GM21717 (cell line): Measurements from ENCODE around the gene SMARCA2.

Experiments
- ATAC-seq: cut with Tn5 transposase; IDR thresholded peaks from one replicate; pipeline ENCODE4 v1.9.1; 2021; ENCODE audit warnings: mild to moderate bottlenecking, moderate library complexity; ENCODE audit not compliant: unreplicated experiment

SMARCA2 gene

DNA sequence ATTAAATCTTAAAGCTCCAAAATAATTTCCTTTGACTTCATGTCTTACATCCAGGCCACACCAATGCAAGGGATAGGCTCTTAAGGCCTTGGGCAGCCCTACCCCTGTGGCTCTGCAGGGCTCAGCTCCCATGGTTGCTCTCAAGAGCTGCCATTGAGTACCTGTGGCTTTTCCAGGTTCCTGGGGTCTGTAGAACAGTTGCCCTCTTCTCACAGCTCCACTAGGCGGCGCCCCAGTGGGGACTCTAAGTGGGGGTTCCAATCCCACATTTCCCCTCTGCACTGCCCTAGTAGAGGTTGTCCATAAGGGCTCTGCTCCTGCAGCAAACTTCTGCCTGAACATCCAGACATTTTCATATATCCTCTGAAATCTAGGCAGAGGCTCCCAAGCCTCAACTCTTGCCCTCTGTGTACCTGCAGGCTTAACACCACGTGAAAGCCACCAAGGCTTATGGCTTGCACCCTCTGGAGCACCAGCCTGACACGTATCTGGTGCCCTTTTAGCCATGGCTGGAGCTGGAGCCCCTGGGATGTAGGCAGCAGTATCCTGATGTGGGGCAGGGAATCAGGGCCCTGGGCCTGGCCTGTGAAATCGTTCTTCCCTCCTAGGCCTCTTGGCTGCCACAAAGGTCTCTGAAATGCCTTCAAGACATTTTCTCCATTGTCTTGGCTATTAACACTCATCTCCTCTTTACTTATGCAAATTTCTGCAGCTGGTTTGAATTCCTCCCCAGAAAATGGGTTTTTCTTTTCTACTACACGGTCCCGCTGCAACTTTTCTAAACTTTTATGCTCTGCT, 185.1 kb downstream of the SMARCA2 start:
- no peak for ATAC-seq

DNA sequence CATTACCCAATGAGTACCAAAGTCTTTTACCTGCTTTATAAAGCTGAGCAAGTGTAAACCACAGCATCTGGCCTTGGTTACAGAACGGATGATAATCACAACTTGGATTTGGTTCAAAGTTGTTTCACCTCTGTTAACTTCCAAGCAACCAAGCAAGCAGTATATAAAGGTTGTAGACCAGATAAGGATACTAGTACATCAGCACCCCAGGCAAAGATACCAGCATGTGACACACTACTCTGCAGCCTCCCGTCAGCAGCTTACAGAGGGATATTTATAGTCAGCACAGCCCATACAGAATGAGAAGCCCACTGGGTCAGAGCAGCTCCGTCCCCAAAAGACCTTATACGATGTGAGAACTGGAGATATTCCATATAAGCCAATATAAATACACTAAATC, 193.3 kb downstream of the SMARCA2 start:
- no peak for ATAC-seq

DNA sequence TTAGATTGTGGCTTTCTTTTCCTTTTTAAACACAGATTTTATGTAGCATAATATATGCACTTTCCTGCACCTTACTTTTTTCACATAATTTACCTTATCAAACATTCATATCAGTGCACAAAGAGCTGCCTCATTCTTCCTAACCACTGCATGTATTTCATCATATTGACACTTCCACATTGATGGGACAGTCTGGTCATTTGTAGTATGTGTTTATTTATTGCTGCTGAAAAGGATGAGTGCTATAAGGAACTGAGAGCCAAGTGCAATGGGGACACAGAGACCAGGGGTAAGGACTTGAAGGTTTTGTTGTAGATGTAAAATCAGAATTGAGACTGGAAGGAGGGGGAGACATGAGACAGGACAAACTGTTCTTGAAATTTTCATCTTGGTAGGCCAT, 193.8 kb downstream of the SMARCA2 start:
- no peak for ATAC-seq

DNA sequence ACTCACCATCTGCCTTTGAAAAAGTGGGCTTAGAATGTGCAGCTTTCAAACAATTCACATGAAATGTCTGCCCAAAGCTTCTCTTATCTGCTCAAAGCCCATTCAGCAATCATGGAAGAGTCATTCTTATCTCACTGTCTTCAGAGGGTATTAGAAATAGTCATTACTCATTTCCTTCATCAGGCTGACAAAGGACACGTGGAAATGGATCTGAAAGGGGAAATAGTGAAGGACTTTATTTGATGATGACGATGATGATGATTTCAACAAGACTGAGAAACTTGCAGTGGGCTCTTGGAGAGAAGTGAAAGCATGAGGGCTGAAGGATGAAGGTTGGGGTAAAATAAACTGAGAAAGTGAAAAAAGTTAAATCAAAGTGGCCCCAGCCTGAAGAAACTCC, 194.3 kb downstream of the SMARCA2 start:
- no peak for ATAC-seq

DNA sequence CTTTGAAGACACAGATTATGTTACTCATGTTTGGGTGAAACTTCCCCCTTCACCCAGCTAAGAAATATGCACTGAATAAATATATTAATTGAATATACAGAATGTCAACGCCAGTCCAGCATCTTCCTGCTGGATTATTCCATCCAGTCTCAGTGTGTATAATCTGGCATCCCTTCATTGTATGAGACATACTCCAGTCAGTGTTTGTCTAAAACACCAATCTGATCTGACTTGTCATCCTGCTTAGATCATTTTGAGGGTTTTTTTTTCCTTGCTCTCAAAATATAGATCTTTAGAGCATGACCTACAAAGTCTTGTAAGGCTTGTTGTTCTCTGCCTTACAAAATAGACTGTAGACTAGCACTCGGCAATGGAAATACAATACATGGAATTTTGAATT, 195.1 kb downstream of the SMARCA2 start:
- no peak for ATAC-seq

DNA sequence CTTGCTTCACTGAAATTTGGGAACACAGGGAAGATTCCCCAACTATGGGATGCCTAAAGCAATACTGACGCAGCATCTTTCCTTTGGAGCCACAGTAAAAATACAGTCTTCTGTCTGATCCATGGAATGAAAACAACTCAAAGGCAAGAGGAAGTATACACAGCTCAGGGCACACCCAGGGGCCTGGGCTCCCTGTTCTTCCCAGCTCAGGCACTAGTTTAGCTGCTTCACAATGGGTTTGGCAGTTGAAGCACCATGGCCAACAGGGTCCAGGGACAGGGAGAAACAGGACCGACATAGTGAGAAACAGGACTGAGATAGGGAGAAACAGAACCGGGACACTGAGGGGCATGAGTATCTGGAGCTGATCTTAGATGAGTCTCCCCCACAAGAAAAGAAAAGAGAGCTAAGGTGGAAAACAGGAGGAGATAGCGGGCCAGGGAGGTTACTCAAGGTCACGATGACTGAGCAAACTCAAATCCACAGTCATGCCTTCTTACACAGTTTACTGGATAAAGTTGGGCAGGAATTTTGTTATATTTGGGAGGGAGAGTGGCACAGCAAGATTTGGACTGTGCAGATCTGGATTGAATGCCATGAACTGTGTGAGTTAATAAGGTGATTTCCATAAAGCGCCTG, 198.8 kb downstream of the SMARCA2 start:
- no peak for ATAC-seq

DNA sequence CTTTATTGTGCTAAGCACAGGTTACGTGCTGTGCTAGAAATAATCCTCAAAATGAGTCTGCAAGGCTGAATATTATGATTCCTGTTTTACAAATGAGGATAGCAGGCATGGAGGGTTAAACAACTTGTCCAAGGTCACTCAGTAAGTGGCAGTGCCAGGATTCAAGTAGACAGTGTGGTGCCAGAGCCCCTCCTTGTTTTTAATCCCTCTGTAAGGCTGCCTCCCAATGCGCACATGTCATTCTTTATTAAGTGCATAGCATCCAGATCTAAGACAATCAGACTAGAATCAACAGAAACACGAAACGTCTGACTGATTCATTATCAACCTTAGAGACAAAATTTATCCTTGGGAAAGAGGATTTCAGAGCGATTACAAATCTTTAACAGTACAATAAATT, 199.6 kb downstream of the SMARCA2 start:
- no peak for ATAC-seq

DNA sequence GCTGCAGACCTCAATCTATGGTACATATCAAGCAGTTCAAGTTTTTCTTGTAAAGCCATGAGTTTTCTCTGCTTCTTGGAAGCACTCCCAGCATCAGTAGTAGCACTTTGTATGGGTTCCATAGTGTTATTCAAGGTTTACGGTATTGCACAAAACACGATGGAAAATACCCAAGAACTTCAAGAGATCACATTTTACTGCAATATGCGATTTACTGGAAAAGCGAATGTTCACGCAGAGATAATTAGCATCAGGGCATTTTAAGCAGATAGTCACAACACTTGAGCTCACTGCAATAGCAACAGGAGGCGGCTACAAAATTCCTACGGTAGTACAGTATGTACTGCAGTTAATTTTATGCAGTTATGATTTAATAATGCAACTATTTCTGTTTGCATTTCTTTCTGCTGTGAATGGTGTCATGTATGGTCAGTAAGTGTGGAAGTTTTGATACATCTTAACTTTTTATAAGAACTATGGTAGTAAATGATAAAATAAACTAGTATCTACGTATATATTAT, 200.8 kb downstream of the SMARCA2 start:
- ATAC-seq, result no peak

DNA sequence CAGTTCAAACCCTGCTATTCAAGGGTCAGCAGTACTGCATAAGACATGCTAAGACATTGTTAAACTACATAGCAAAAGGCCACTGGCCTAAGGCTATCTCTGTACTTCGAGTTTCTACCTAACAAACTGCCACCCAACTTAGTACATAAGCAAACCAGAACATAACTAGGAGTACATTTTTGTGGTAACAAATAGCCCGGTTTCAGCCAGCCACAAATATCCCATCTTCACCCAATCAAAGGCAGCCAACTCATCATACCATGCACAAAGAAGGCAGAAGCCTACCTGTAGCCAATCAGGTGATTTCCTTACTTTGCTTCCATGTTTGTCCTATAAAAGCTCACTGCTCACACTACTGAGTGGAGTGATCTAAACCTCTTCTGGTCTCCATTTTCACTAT, 201.4 kb downstream of the SMARCA2 start:
- ATAC-seq, result no peak

DNA sequence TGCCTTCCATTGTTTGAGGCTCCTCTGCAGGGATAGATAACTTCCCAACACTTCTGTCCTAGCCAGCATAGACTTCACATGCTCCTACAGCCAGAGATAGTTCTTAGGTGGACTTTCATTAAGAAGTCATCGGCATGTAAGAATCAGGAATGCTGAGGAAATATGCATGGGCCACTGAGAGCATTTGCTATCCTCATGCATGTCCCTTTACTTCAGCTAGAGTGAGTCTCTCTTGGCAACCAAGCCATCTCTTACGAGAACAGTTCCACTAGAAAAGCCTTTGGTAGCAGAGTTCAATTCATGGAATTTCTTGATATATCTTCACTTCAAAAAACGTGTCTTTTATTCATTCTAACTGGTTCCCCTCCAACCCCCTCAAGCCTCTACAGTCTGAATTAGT, 202.4 kb downstream of the SMARCA2 start:
- ATAC-seq, result no peak

DNA sequence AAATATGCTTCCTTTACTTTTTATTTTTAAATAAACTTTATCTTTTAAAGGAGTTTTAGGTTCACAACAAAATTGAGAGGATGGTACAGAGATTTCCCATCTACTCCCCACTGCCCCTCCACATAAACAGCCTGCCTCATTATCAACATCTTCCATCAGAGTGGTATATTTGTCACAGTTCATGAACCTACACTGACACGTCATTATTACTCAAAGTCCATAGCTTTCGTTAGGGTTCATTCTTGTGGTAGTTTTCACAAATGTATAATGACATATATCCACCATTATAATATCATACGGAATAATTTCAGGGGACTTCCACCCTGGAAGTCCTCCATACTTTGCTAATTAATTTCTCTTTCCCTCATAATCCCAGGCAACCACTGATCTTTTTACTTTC, 204.9 kb downstream of the SMARCA2 start:
- ATAC-seq, result no peak

DNA sequence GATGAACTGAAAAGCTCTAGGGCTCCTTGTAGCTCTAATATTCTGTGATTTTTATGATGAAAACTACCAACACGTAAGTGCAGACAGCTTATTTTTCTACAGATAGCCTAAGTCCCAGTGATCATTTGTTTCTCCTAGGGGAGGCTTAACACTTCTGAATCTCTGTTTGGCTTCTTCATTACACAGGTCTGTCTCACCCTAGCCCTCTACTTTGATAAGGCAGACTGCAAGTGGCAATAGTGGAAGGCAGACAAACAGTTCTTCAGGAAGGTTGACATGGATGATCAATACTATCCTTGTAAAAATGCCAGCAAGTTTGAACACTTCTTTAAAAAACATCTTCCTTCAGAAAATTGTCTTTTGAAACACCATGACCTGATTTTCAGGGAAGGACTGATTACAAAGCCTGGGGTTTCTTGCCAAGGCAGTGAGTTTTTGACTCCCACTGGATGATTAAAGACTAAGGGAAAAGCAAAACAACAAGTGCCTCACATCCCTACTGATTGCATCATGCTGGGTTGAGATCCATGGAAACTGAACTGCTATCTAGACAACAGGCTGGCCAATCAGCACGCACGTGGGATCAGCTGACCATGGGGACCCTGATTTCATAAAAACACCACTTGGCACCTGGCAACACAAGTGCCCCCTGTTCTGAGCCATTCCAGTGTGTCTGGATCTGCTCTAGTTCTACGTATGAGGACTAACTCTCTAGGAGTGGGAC, 212.2 kb downstream of the SMARCA2 start:
- no peak for ATAC-seq

DNA sequence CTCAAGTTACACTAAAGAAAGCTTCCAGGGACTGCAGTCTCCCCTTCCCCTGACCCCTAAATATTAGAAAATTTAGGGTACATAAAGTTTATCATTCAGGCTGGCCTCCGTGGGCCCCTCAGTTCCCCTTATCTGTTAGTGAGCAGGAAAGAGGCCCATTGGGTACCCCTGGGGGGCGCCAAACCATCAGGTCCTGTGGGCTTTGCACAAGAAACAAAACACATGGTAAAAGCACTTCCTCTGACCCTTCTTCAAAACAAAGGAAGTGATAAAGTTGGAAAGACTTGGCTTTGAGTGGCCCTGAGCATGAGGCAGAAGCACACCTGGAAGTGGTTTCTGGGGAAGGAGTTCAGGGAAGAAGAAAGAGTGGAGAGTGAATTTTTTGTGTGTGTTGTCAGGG, 213.0 kb downstream of the SMARCA2 start:
- ATAC-seq, result no peak

DNA sequence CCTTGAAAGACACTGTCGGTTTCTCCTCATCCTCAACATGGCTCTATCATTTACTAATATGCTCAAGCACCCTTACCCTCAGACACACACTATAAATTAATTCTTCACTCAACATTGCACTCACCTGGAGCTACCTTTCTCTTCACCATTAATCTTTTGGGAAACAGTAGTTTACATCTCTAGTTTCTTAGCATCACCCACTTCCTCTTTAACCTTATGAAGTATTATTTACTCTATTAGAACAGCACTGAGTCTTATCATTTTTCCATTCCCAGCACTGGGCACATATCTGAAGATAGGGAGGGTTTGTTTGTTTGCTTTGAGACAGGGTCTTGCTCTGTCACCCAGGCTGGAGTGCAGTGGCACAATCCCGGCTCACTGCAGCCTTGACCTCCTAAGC, 213.5 kb downstream of the SMARCA2 start:
- ATAC-seq, result no peak

DNA sequence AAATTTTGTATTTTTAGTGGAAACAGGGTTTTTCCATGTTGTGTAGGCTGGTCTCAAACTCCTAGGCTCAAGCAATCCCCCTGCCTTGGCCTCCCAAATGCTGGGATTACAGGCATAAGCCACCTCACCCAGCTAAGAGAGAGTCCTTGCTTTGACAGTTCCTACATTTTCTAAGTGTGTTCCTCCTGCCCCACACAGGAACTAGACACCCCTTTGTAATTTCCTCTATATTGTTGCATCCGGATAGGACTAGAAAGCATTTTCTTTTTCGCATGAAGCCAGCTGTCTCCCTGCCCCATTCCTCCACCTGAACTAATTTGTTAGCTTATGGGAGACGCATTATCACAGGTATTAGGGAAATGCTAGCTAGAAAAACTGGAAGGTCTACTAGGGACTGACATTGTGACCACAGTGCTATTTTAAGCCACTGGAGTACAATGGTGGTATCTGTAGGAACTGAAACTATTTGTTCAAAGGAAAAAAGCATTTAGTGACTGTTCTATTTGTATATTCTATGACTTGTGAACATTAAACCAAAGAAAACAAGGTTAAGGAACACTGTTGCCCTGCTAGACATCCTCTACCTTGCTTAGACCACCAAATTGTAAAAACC, 214.1 kb downstream of the SMARCA2 start:
- peak; percentile 86 for ATAC-seq

DNA sequence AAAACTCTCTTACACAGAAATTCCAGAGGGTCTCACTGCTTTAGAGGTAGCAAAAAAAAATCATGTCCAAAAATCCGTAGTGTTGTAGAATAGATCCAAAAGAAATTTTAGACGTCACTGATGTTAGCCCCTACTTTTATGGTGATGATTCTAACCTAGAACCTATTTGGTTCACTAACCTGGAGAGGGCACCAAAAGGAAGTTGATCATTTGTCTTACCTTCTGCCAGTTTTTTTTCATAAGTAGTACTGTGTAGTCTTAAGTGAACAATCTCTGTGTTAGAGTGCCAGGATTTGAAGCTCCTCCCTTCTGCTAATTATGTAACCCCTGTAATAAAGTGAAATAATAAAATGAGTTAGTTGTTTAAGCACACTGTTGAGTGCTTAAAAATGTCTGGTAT, 215.2 kb downstream of the SMARCA2 start:
- no peak for ATAC-seq

DNA sequence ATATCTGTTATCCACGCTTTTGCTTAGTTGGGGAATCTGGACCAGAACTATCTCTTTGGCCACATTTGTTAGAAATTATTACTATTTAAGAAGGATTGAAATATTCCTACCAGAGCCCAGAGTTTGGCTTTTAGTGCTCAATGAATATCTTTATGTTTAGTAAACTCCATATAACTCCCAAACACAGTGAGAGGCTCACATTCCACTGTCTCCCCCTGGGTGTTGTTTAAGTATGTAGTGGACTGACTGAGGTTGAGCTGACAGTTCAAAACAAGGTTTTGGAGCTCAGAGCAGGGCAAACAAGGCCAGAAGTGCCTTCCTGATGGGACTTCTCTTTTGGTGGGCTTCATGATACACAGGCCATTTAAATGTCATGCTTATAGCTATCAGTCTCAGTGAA, 216.0 kb downstream of the SMARCA2 start:
- no peak for ATAC-seq

DNA sequence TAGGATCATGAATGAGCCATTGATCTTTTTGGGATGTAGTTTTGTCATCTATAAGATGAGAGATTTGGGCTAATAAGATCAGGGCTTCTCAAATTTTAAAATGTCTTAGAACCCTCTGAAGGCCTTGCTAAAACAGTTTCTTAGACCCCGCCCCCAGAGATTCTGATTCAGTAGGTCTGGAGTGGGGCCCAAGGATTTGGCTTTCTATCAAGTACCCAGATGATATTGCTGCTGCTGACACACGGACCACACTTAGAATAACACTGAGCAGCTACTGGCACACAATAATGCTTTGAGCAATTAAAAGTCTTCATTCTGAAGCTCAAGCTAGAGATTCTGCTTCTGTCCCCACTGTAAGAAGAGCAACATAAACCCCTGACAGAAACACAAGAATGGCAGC, 216.7 kb downstream of the SMARCA2 start:
- no peak for ATAC-seq

DNA sequence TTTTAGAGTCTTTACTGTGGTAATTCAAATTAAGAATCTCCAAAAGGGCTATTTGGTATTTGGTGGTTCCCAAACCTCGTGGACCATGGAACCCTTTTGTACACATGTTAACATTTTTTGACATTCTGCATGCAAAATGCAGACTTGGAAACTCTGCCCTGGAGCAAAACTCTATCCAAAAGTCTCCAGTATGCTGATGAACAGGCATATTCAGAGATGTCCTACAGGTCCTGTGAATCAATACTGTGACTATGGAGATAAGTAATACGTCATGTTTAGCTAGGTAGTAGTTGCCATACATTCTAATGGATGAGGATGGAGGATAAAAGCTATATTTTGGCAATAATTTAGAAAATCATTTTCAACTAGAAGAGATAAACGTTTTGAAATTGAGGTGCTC, 218.1 kb downstream of the SMARCA2 start:
- ATAC-seq, result no peak

DNA sequence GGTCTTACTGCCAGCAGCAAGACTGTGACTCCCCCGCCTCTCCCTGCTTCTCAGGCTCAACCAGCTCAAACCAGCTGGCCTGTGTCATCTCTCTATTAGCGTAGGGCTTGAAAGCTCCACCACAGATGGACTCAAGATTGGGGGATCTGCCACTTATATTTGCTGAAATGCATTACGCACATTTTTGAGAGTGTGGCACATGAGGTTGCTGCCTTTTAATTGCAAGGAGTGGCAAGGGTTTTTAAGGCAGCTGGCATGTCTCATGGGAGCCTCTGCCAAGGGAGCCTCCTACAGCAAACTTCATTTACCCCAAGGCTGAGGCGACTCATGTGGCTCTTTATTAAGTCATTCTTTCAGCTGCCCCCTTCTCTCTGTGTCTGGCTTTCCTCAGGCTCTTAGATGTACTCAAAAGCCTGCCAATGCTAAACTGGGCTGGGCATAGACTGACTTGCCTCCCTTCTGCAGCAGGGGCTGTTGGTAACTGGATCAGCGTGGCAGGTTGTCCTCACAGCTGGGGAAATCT, 219.3 kb downstream of the SMARCA2 start:
- ATAC-seq, result no peak

DNA sequence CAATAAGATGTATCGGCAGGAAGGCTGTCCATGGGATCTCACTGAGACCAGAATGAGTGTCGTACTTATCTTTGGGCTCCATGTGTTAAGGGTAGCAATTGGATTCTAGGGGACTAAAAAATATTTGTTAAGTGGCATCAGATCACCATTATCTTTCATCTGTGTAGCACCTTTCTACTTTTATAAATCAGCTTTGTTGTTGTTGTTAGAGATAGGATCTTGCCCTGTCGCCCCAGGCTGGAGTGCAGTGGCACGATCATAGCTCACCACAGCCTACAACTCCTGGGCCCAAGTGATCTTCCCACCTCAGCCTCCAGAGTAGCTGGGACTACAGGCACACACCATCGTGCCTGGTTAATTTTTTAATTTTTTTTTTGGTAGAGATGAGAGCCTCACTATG, 220.5 kb downstream of the SMARCA2 start:
- no peak for ATAC-seq
